BLaER1 treated with 17β-estradiol and CSF1 and Interleukin-3, amounts not matched to agents 10 nM and 100 nM (cell line): ENCODE measurements around the gene AIG1.

Experiments used
- H3K27ac ChIP-seq, 11 experiments: shearing (Covaris generic); formaldehyde crosslinking; 2 replicates each; pipeline ENCODE4 v1.8.1; 2022
- H3K27me3 ChIP-seq, 11 experiments: shearing (Covaris generic); formaldehyde crosslinking; 2 replicates each; pipeline ENCODE4 v1.8.1; 2022
- H3K36me3 ChIP-seq, 11 experiments: shearing (Covaris generic); formaldehyde crosslinking; 2 replicates each; pipeline ENCODE4 v1.8.1; 2022
- H3K4me1 ChIP-seq, 10 experiments: shearing (Covaris generic); formaldehyde crosslinking; 2 replicates each; pipeline ENCODE4 v1.8.1; 2022
- H3K4me2 ChIP-seq, 11 experiments: shearing (Covaris generic); formaldehyde crosslinking; 2 replicates each; pipeline ENCODE4 v1.8.1; 2022
- H3K4me3 ChIP-seq, 10 experiments: shearing (Covaris generic); formaldehyde crosslinking; 2 replicates each; pipeline ENCODE4 v1.8.1; 2022
- H3K9ac ChIP-seq, 11 experiments: shearing (Covaris generic); formaldehyde crosslinking; 2 replicates each; pipeline ENCODE4 v1.8.1; 2022
- H3K9me3 ChIP-seq, 11 experiments: shearing (Covaris generic); formaldehyde crosslinking; replicated peaks in 1 of 11; 2 replicates each; pipeline ENCODE4 v1.8.1; 2022
- H4K20me1 ChIP-seq, 11 experiments: shearing (Covaris generic); formaldehyde crosslinking; 2 replicates each; pipeline ENCODE4 v1.8.1; 2022
- Cebpa-rat ChIP-seq, 11 experiments: shearing (Covaris generic); IDR thresholded peaks; 2 replicates each; pipeline ENCODE4 v1.8.1; 2022

AIG1 gene

DNA sequence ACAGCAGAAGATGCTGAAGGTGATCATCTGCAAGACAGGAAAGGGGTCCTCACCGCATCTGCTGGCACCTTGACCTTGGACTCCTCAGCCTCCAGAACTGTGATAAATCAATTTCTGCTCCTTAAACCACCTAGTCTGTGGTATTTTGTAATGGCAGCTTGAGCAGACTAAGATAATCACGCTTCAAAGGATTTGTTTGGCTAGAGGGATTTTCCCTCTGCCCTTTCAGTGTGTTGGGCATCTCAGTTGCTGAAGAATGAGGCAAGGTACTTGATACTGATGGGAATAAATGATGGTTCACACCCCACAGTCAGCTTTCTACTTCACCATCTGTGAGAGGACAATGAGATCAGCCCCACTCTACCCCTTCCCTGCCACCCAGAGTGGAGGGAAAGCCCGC, 329.6 kb downstream of the AIG1 start:
- Histone ChIP-seq H3K4me1 (no peaks in the 10 kb centered on the region), H4K20me1 (no peaks in the 10 kb centered on the region), H3K27ac (no peak overlapping the region), H3K36me3 (no peaks in the 10 kb centered on the region), H3K4me3 (no peak overlapping the region), H3K9ac (no peak overlapping the region), H3K27me3 (no peaks in the 10 kb centered on the region), H3K4me2 (no peak overlapping the region), H3K9me3 (peaks cover 0 to 4% (median 0%) of the 10 kb centered on the region in 11 experiments; a peak in 2 of 22 replicates)
- no peak for TF ChIP-seq Cebpa-rat (IDR thresholded peaks at IDR 0.05)
